Panc1 (cell line): ENCODE results near the gene DDX10. TPM values are rescaled to one million over a fixed set of nuclear protein-coding genes. Genes with fewer than 3 reads are reported as not detected.

Experiments
- ATAC-seq: fragments of 200-7000 bp; cut with Tn5 transposase; 2 replicates; pipeline ENCODE4 v1.9.1; 2020; ENCODE audit warnings: mild to moderate bottlenecking, moderate library complexity
- BruUV-seq: library from RNA; stranded (reverse); fragments of 400-500 nt; replicated peaks from 2 replicates; lab custom pipeline; 2021; lab: Mats Ljungman, UMichigan
- CTCF ChIA-PET: fragments of 300-600 bp; sonication (Branson Sonifier 250); formaldehyde crosslinking; loops from one replicate; lab custom pipeline; 2022; ENCODE audit warnings: antibody characterized with exemption; lab: Charles Lee
- POLR2A ChIA-PET: fragments of 300-600 bp; sonication (Branson Sonifier 250); formaldehyde crosslinking; loops from one replicate; lab custom pipeline; 2022; ENCODE audit warnings: antibody characterized with exemption; lab: Charles Lee
- DNase-seq: peaks from one replicate; pipeline ENCODE4 v3.0.0-alpha.2; 2010; ENCODE audit warnings: low read depth, low spot score
- H3K27ac ChIP-seq: 2 replicates; pipeline ENCODE4 v1.5.1; 2011; ENCODE audit warnings: mild to moderate bottlenecking, low read length, inconsistent platforms
- H3K27me3 ChIP-seq: fragments of 200-500 bp; sonication (Bioruptor generic); 2 replicates; pipeline ENCODE4 v1.6.0; 2014; ENCODE audit warnings: low read length, inconsistent platforms; ENCODE audit not compliant: control insufficient read depth, insufficient read depth
- H3K36me3 ChIP-seq: fragments of 200-500 bp; sonication (Bioruptor generic); 2 replicates; pipeline ENCODE4 v1.5.1; 2014; ENCODE audit warnings: inconsistent platforms, mild to moderate bottlenecking, low read length, moderate library complexity; ENCODE audit not compliant: control insufficient read depth, insufficient read depth
- H3K4me1 ChIP-seq: 2 replicates; pipeline ENCODE4 v1.5.1; 2011; ENCODE audit warnings: inconsistent platforms, mild to moderate bottlenecking, low read length, moderate library complexity; ENCODE audit not compliant: control insufficient read depth, insufficient read depth
- H3K4me3 ChIP-seq, 2 experiments: 2 replicates each; pipeline ENCODE4 v1.5.1; 2011 to 2012; ENCODE audit warnings: low read depth in 2 of 2, low read length in 2 of 2, mild to moderate bottlenecking in 2 of 2, inconsistent platforms in 1 of 2, moderate library complexity in 1 of 2
- H3K9me3 ChIP-seq: fragments of 200-500 bp; sonication (Bioruptor generic); 2 replicates; pipeline ENCODE4 v1.5.1; 2014; ENCODE audit warnings: low read depth, mild to moderate bottlenecking, inconsistent platforms, low read length, moderate library complexity; ENCODE audit not compliant: control insufficient read depth, insufficient read depth
- CTCF ChIP-seq: fragments of 450-650 bp; IDR thresholded peaks from 2 replicates; pipeline ENCODE4 v1.5.1; 2017; ENCODE audit warnings: mild to moderate bottlenecking
- POLR2AphosphoS5 ChIP-seq: IDR thresholded peaks from 2 replicates; pipeline ENCODE4 v1.6.1; 2012; ENCODE audit warnings: mild to moderate bottlenecking, low read depth, low read length, moderate library complexity
- REST ChIP-seq, 2 experiments: IDR thresholded peaks; 2 replicates each; pipeline ENCODE4 v1.6.1; 2011 to 2012; ENCODE audit warnings: low read depth in 2 of 2, control low read depth in 1 of 2, low read length in 1 of 2, mild to moderate bottlenecking in 1 of 2, moderate library complexity in 1 of 2; ENCODE audit not compliant: insufficient read depth in 1 of 2
- SIN3A ChIP-seq: IDR thresholded peaks from 2 replicates; pipeline ENCODE4 v1.6.1; 2012; ENCODE audit warnings: low read depth, mild to moderate bottlenecking, low read length, moderate library complexity, borderline replicate concordance; ENCODE audit not compliant: insufficient read depth
- TCF7L2 ChIP-seq: IDR thresholded peaks from 2 replicates; pipeline ENCODE4 v1.6.1; 2011; ENCODE audit warnings: mild to moderate bottlenecking, low read depth, low read length, inconsistent platforms
- in situ Hi-C: cut with HindIII; loops from 2 replicates; pipeline ENCODE4 v1.10.0; 2016; ENCODE audit warnings: low sequenced_read_pairs, low pct_unique_long_range_greater_than_20kb
- intact Hi-C: fragments of 100-400 bp; cut with micrococcal nuclease; formaldehyde crosslinking; loops from one replicate; pipeline ENCODE4 v1.10.0; 2022; ENCODE audit not compliant: unreplicated experiment
- total RNA-seq: library from RNA; stranded (reverse); gene quantifications from one replicate; pipeline ENCODE4 v1.2.1, GENCODE V29; 2021; ENCODE audit not compliant: unreplicated experiment

DDX10 gene
- total RNA-seq, 1 experiment from 2014 or later: 48.8 TPM

GRCh38 chr11:108748968-108749367, 84.1 kb downstream of the DDX10 start:
- TF ChIP-seq TCF7L2 (no peak), SIN3A (no peak), REST (IDR thresholded peaks at IDR 0.05; ENCODE audit: insufficient read depth in 1 of 2, low read depth in 2 of 2, low read length in 1 of 2) (no peak), CTCF (no peak), POLR2AphosphoS5 (no peak)
- in situ Hi-C loops (no loop called here), intact Hi-C loops (no loop called here)
- no peak overlapping the region for H3K4me3 ChIP-seq
- ATAC-seq (no peak), DNase-seq (no peak)
- no TSS peak for BruUV-seq
- no peaks in the 10 kb centered on the region for H3K9me3 ChIP-seq
- H3K36me3 ChIP-seq: no peaks in the 10 kb centered on the region
- no peaks in the 10 kb centered on the region for H3K27me3 ChIP-seq
- ChIA-PET POLR2A (no interaction called here), CTCF (no interaction called here)
- H3K4me1 ChIP-seq: no peaks in the 10 kb centered on the region
- no peak overlapping the region for H3K27ac ChIP-seq

- H3K4me1 ChIP-seq: peaks cover 3% of the 10 kb centered on the region; the same call in 1 of the 2 replicates
- ChIA-PET CTCF (no interaction called here), POLR2A (no interaction called here)
- DNase-seq: no peak
- in situ Hi-C loops: no loop called here
- TF ChIP-seq REST (IDR thresholded peaks at IDR 0.05; ENCODE audit: insufficient read depth in 1 of 2, low read depth in 2 of 2, low read length in 1 of 2) (no peak), POLR2AphosphoS5 (no peak), TCF7L2 (no peak), CTCF (no peak), SIN3A (no peak)
- ATAC-seq: no peak
- intact Hi-C loops: no loop called here
- BruUV-seq: no TSS peak
- H3K27ac ChIP-seq: no peak overlapping the region
- no peaks in the 10 kb centered on the region for H3K9me3 ChIP-seq
- no peaks in the 10 kb centered on the region for H3K27me3 ChIP-seq
- no peak overlapping the region for H3K4me3 ChIP-seq
- no peaks in the 10 kb centered on the region for H3K36me3 ChIP-seq
Observed at GRCh38 chr11:108751444-108751843, 86.6 kb downstream of the DDX10 start.
